SKM-1 (cell line): ENCODE measurements around the gene CBFA2T2.

Experiments used
- DNase-seq: peaks from one replicate; lab custom pipeline; 2025; ENCODE audit not compliant: unreplicated experiment; lab: John Stamatoyannopoulos, UW

The CBFA2T2 gene

DNA sequence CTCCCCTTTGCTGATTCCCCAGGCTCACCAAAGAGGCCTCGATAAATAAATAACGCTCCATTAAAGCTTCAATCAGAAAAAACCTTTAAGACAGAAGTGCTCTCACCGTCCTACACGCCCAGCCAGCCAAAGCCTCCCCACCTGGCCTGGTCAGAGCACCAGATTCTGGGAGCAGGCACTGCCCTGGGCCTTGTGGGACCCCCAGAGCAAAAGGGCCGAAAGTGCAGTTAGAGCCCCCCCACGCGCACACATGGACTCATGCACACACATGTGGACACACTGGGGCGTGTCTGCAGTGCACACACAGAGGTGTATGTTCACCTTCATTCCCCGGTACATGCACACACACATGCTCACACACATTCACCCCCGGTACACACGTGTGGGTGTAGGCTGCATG, 186.2 kb downstream of the CBFA2T2 start:
- no peak for DNase-seq

DNA sequence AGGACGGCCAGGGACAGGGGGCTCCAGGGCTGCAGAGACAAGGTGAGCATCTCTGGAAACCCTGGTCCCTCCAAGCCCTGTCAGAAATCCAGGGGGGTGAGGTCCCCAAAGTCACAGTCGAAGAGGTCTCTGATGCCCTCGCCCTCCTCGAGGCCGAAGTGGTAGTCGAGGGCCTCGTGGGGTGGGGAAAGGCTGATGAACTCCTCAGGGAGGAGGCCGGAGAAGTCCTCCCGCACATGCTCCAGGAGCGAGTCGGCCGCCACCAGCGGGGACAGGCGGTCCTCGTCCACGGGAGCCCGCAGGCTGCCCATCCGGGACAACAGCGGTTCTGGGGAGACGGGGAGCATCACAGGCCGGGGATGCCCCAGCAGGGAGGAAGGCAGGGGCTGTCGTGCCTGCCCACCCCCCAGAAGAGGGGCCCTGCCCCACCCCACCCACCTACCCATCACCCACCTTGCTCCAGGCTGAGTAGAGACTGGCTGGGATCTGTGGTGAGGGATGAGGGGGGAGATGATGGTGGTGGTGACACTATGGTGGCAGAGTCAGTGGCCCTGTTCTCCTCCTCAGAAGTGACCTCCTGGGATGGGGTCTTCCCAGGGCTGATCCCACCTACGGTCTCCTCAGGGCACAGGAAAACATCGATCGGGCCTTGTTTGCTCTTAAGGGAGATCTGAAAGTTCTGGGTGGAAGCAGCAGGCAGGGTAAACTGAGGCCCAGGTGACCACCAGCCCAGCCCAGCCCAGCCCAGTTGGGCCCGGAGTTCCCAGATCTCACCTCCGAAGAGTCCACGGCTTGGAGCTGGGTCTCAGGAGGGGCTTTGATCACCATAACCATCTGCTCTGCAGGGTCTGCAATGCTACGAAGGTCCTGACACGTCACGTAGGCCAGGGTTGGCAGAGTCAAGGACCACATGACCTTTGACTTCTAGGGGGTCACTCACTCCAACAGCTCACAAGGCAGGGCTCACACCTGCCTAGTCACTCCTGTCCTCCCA, 187.1 kb downstream of the CBFA2T2 start:
- no peak for DNase-seq

DNA sequence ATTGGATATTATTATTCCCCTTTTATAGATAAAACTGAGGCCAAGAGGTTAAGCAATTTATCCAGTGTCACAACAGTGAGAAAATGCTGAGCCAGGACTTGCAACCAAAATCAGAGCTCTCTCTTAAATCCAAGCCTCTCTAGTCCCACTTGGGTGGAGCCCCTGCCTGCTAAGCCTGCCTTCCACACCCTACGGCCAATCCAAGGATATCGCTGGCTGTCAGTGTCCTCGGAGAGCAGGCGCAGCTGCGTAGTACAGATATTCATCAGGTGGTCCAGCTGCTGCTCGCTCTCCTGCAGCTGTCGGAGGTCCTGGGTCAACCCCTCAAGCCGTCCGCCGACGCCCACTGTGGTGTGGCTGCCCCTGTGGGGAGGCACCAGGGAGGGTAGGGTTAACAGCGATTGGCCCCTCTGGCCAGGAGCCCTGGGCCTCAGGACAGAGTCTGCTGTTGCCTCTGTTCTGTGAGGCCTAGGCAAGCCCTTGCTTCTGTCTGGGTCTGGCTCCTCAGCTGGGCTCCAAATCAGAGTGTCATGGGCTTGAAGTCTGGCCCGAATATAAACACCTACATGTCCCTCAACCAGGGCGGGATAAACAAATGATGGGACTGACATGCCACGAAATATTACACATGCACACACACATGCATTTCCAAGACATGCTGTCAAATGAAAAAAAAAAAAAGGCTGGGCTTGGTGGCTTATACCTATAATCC, 188.3 kb downstream of the CBFA2T2 start:
- no peak for DNase-seq

DNA sequence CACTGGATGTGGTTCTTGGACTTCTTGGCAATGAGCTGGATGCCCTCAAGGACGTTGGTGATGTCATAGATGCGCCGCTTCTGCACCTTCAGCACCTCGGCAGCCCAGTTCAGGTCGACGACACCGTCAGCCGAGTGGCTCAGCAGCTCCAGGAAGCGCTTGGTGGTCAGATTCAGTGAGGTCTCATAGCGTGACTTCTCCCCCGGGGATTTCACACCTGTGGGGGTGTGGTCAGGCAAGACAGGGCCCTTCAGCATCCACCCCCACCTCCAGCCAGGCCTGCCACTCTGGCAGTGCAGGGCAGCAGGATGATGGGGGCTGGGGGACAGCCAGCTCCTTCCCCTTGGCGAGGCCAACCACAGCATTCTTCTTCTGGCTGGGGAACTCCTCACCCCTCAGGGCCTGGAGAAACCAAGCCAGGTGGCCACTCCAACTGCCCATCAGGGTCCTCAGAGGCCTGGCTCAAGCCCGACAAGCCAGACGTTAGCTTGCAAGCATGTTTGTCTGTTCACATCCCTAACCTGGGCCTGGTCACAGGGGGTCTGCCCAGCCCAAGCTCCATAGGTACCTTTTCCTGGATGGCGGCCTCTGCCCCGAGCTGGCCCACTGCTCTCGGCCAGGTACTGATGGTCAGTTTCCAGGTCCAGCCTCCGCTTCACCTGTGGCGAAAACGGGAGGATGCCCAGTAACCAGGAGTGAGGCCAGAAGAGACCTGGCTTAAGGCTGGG, 190.0 kb downstream of the CBFA2T2 start:
- no peak for DNase-seq

DNA sequence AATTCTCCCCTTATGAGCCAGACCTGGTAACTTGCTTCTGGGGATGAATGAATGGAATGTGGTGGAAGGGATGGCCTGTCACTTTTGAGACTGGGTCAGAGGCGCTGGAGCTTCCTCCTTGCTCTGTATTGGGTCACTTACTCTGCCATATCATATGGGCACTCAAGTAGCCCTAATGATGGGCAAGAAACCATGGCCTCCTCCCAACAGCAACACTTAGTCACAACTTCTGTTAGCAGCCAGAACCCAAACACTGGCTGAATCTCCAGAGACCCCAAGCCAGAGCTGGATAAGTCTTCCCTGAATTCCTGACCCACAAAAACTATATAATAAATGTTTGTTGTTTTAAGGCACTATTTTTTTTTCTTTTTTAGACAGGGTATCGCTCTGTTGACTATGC, 190.8 kb downstream of the CBFA2T2 start:
- DNase-seq = no peak

DNA sequence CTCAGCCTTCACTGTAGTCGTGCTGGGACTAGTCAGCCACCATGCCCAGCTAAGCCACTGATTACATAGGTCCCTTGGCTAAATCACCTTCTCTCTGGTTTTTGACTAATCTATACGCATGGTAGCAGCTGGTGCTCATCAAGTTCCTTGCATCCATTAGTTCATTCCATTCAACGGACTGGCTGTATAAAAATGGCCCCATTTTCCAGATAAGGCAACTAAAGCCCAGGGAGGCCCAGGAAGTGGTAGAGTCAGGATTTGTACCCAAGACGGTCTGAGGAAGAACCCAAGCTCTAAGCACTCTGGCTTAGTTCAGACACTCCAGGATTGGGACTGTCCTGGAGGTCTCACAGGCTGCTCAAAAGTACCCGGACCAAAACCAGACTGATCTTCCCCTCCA, 191.4 kb downstream of the CBFA2T2 start:
- DNase-seq = no peak

DNA sequence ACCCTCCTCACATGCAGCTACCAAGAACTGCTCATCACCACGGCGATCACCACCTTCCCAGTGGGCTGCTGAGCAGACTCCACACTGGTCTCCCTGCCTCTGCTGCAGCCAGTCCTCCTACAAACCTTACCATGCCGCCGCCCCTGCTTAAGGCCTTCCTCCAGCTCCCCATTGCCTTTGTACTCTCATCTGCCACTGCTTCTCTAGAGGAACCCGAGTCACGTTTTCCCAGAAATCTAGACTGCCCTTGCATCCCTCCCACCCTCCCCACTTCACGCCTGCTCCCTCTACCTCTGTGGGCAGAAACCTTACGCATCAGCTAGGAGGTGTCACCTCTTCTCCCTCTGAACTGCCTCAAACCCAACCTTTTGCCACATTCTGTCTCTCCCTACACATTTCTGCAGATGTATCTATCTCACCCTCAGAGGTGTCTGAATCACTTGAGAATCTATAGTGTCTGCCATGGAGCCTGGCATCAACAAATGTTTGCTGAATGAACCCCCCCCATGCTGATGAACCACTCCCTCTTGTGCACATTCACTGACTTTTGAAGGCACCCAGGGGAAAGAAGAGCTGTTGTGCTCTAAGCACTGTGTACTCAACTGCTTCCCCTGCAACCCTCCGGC, 191.9 kb downstream of the CBFA2T2 start:
- DNase-seq = no peak

DNA sequence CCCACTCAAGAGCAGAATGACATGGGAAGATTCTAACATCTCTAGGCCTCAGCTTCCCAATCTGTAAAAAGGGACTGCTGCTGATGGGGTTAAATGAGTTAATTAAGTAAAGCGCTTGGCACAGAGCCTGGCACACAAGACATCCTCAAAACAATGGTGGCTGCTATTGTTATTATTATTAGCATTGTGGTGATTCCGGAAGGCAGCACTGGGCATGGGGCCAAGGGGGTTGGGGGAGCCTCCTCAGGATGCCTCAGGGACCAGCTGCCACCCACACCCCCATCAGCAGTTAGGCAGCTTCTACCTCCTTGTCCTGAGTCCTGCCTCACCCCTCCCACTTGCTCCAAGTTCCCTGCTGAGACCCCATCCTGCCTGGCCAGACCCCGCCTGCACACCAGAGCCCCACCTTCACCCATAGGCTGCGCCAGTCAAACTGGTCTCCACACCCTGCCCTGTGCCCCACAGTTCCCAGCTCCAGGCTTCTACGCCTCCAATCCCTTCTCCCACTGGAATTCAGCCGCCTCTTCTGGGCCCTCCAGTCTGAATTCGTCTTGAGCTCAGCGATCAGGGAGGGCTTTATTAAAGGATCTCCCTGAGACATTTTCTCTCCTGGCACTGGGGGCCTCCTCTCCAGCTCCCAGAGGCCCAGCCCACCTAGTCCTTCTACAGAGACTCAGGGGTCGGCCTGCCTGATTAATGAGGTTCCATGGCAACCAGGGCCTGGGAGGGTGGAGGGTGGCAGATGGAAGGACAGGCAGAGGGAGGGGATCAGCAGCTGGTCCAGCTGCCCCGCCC, 194.8 kb downstream of the CBFA2T2 start:
- no peak for DNase-seq

DNA sequence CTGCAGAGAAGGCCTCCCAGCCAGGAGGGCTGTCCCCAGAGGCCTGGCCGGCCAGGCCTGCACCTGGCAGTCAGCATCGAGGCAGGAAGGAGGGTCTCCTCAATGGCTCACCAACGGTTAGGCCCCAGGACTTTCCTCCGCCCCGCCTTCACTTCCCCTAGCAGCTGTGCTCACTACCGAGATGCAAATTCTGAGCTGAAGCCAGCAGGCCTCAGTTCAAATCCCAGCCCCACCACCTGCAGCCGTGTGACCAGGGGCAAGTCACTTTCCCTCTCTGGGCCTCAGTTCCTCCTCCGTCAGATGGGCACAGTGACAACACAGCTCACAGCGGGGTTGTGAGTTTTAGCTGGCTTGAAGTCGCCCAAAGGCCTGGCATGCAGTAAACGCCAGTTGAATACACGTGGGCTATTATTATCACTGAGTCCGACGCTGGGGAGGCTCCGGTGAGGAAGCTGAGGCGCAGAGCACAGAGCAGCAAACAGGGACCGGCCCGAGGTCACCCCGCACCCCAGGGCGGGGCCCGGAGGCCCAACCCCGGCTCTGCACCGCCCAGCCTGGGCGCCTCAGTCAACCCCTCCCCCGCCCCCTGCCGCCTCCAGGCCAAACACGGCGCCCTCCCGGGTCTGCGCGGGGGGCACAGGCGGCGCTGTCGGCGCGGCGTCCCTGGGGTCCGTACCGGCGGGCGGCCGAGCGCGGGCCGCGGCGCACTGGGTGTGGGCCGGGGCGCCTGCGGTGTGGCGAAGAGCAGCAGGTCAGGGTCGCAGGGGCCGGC, 195.6 kb downstream of the CBFA2T2 start:
- peak; percentile 37 for DNase-seq

DNA sequence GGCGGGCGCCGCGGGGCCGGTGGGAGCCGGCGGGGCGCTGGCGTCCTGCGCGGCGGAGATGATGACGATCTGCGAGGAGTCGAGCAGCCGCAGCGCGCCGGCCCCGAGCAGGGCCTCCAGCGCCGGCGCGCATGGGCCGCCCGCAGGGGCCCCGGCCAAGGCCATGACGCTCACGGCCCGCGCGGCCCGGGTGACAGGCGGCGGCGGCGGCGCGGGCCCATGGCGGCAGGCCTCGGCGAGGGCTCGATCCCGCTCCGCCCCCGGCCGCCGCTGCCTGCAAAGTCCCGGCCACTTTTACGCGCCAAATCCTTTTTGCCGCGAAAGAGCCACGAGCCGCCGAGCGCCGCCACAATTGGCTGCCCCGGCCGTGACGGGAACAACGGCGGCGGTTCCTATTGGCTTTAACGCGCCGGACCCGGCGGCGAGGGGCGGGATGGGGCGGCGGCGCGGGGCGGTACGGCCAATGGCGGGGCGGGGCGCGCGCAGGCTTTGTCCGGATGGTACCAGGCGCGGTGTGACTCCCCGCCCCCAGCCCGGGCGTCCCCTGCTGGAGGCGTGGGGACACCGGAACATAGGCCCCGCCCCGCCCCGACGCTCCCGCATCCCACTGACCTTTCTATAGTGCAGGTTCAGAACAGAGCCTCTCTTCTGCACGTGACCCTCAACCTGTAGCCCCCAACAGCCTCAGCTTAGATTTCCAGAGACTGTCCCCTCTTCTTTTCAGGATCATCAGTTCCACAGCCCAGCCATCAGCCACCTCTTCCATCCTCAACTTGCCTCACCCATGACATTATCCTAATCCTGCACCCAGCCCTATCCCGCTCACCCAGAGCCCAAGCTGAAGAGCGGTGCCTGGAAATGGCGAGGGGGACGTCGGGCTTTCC, 196.4 kb downstream of the CBFA2T2 start, which contains the start of gene E2F1:
TSS of gene E2F1 (minus strand) at position 286 of the 884 bp plus-strand sequence. CDS start at position 165, 121 bp downstream.
- DNase-seq = peak; percentile 79

DNA sequence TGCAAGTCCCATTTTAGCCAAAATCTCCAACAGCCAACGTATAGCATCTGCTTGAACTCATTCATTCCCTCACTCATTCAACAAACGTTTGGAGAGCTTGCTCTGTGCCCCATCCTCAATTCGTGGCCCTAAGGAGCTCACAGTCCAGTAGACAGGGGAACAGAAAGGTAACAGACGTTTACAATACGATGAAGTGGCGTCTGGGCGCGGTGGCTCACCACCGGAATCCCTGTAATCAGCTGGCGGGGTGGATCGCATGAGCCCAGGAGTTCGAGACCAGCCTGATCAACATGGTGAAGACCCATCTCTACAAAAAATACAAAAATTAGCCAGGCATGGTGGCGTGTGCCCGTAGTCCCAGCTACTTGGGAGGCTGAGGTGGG, 197.1 kb downstream of the CBFA2T2 start:
- no peak for DNase-seq

DNA sequence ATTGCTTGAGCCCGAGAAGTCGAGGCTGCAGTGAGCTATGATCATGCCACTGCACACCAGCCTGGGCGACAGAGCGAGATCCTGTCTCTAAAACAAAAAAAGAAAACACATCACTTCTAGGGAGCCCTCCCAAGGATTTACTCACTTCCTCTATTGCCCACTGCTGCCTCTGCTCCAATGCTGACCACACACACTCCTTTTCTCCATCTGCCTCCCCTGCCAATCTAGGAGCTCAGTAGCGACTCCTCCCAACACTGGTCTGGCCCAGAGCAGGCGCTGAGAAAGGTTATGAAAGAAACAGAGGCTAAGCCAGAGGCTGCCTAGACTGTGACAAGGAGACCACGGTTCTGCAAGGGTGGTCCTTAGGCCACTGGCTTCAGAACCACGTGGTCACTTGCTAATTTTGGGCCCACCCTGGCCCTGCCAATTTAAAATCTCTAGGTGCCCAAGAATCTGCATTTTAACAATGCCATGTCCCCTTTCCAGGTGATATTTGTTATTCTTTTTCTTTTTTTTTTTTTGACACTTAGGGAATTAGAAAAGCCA, 197.5 kb downstream of the CBFA2T2 start:
- peak; percentile 52 for DNase-seq

DNA sequence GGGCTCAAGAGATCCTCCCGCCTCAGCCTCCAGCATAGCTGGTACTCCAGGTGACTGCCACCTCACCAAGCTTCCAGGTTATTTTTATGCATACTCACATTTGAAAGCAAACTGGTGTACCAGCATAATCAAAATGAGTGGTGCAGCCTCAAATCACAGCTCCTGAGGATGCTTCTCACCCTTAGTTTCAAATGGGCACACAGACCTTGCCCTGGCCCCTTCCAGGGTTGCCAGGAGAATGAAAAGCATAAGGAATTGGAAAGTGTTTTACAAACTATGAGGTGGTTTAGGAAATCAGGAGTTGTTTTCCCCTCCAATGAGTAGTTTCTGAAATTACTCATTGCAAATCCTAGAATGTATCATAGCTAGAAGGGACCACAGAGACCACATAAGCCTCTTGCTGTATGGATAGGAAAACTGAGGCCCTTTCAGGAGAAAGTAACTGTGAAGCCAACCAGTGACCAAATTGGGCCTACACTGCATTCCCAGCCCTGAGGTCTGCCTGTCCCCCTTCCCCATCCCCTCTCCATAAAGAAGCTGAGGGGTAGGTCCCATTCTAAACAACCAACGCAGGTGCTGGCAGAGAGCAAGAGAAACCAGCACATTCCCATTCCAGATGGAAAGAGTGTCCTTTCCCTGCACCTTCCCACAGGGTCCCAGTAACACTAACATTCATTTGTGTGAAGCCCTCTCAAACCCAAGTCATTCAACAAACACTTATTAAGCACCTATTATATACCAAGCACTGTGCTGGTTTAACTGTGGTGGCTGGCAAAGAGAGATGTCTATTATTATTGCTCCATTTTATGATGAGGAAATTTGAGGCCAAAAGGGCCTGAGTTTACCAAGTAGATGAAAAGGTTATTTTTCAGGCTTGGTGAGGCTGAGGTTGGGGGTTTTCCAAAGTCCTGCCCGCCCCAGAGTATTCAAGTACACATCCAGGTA, 198.4 kb downstream of the CBFA2T2 start:
- no peak for DNase-seq

DNA sequence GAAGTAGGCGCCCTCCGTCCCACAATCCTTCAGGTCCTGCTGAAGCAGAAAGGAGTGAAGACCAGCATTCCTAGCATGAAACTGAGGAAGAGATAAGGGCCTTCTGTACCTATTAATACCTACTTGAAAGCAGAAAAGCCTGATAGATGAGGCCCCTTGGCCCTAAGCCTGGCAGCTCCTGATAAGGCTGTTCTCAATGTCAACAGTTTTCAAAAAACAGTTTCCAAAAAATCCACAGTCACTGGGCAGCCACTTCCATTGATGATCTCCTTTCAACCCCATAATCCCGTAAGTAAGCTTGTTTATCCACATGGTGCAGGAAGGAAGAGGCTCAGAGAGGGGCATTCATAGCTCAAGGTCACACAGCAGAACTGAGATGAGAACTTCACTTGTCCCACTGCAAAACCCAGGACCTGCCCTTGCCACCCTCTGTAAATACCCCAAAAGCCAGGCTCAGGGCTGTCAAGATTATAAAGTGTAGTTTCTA, 199.1 kb downstream of the CBFA2T2 start:
- DNase-seq = no peak

DNA sequence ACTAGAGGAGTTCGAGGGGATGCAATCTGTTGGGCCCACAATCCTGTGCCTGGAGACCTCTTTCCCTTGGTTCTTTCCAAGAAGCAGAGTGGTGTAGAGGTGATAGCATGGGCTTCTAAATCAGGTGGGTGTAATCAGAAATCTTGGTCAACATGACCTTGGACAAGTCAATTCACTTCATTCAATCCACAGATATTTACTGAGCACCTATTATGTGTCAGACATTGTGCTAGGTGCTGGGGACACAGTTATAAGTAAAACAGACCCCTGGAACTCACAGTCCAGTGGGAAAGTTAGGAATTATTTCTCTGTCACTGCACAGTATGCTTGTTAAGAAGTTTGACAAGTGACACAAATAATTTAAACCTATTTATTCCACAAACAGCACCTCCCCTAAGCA, 199.6 kb downstream of the CBFA2T2 start:
- DNase-seq = no peak

DNA sequence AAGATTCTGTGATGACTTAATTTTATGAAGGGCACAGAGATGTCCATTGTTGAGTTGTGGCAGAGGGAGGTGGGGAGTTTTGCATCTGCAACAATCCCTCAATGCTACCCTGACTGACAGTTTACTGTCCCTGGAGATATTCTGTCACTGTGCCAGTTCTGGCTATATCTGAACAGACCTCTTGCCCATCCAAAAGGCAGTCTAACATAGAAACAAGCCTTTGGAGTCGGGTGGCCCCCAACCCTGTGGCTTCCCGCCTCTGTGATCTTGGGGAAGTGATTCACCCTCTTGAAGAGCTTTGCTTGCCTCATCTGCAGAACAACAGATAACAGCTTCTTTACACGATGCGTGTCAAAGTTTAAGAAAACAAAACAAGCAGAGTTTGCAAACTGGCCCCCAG, 200.1 kb downstream of the CBFA2T2 start:
- peak; percentile 38 for DNase-seq

DNA sequence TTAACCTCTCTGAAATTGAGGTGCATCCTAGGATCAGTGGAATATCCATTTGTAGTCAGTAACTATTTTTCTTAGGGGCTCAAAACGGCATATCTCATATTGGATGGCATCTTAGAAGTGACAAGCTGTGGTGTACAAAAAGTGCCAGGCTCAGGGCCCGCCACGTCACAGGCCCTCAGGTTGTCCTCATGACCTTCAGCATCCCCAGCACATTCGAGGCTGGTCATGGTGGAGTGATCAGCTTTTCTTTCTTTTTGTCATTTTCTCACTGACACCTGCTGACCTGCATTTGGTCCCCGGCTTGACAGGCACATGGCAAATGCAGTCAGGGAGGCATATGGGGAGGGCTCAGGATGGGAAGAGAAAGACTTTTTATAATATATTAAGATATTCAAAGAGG, 203.4 kb downstream of the CBFA2T2 start:
- no peak for DNase-seq
